ENCODE measurements around the gene NUDT4.
"Not testable (repeated sequence)": the region's sequence is repeated elsewhere in the genome, so short reads cannot be mapped to it uniquely, and the experiment has no call there.

The NUDT4 gene

DNA sequence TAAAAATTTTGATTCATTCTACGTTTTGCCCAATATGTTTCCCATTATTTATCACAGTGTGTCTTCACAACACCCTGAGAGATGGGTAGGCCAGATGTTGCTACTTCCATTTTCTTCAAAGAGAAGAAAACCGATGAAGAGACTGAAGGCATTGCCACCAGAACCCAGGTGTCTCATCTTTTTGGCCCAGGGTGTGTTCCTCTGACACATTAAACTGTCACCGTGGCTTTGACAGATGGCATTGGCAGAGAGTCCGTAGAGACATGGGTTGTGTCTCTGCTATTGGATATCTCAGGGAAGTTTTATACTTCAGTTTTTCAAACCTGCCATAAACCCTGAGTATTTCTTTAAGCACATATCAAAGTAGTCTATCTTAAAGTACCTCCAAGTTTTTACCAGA is 11.3 kb upstream of the NUDT4 start:
- DNase-seq (ENCODE audit: low read depth in 2 of 2), result no peak

DNA sequence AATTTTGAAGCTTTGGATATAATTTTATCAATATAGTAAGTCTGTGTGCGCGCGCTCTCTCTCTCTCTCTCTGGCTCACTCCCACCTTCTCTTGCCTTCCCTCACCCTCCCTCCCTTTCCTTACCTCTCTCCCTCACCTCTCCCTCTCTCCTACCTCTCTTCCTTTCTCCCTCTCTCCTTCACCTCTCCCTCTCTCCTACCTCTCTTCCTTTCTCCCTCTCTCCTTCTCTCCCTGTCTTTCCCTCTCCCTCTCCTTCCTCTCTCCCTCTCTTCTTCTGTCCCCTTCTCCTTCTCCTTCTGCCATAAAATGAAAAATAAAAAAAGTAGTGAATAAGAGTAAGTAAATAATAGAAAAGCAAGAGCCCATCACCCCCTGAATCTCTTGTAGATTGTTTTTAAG is 9.0 kb upstream of the NUDT4 start:
- no peak for DNase-seq (ENCODE audit: low read depth in 2 of 2)

DNA sequence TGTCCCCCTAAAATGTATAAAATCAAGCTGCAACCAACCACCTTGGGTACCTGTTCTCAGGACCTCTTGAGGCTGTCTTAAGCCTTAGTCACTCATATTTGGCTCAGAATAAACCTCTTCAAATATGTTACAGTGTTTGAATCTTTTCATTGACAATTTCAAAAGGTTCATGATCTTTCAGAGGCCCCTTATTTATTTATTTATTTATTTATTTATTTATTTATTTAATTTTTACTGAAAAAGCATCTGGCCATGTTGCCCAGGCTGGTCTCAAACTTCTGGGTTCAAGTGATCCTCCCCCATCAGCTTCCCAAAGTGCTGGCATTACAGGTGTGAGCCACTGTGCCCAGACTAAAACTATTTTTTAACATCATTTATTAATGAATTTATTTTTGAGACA is 8.2 kb upstream of the NUDT4 start:
- DNase-seq (ENCODE audit: low read depth in 2 of 2), result no peak

DNA sequence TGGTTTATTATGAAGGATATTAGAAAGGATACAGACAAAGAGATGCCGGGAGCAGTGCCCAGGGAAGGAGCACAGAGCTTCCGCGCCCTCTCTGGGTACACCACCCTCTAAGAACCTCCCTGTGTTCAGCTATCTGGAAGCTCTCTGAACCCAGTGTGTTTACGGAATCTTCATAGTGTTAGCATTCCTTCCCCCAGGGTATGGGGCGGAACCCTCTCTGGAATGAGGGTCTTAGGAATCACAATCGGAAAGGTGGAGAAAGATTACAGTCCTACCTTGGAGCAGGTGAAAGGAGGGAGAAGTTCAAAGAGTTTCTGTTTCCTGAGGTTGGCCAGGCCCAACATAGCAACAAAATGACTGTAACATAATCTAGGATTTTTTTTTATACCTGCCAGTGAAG is 6.8 kb upstream of the NUDT4 start:
- no peak for DNase-seq (ENCODE audit: low read depth in 2 of 2)

DNA sequence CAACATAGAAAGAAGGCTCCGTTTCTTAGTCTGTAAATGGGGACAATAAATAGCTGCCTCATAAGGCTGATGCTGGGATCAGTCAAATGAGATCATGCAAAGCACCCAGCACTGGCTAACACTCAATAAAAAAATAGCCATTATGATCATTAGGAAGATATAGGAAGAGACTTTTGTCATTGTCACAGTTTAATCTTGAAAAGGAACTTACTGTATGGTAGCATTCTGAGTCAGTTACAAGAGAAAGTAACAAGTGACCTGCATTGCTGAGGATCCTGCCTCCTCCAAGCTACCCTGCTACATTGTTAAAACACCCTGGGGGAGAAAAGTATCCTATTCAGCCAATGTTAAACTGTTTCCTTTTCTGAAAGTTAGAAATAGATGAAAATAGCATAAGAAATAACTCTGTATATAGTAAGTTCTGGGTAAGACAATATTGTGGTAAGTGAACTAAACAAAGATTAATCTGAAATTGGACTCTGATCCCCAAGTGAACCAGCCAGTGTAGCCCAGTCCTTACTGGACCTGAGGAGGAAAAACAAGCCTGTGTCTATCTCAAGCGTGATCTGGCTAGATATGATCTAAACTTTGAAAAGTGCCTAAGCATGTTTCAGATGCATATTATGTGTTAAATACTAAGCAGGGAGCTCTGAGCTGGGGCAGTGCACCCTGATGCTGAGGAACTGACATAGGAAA is 3.6 kb upstream of the NUDT4 start:
- DNase-seq (ENCODE audit: low read depth in 2 of 2), result no peak

DNA sequence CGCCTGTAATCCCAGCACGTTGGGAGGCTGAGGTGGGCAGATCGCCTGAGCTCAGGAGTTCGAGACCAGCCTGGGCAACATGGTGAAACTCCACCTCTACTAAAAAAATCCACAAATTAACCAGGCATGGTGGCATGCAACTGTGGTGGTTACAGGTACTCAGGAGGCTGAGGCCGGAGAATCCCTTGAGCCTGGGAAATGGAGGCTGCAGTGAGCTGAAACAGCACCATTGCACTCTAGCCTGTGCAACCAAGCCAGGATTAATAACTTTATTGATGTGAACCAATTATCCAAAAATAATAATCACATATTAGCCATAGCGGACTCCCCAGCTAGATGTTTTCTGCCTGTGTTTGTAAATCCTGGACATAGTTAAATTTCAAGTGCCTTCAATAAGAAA is 1.8 kb upstream of the NUDT4 start:
- no peak for DNase-seq (ENCODE audit: low read depth in 2 of 2)

DNA sequence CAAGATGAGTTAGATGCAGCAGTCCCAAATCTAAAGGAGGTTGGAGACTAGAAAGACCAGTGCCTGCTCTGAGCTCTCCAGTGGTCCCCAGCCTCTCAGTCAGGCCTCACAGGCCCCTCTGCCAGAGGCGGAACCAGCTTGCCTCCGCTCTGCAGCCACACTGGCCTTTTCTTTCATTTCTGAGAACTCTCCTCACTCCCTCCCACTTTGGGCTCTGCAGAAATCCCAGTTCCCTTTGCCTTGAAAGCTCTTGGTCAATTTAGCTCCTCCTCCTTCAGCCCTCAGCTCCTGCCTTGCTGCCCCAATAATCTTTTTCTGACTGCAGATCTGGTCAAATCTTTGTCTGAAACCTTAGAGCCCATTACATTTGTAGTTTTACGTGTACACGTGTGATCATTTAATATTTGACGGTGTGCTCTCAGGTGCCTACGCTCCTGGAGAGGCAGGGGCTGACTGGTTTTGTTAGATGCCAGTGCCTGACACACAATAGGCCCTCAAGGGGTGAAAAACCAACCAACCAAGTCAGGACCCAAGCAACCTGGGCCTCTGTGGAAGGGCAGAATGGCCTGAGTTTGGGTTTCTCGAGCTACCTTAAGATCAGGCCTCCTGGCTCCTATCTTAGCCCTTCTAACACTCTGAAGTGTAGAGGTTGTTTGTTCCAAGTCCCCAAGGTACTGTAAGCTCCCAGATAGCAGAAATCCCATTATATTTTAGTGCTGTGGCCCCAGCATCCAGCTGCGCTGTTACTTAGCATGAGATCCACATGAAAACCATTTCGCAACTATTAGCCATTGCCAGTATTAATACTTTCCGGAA is 1.1 kb upstream of the NUDT4 start:
- no peak for DNase-seq (ENCODE audit: low read depth in 2 of 2)

DNA sequence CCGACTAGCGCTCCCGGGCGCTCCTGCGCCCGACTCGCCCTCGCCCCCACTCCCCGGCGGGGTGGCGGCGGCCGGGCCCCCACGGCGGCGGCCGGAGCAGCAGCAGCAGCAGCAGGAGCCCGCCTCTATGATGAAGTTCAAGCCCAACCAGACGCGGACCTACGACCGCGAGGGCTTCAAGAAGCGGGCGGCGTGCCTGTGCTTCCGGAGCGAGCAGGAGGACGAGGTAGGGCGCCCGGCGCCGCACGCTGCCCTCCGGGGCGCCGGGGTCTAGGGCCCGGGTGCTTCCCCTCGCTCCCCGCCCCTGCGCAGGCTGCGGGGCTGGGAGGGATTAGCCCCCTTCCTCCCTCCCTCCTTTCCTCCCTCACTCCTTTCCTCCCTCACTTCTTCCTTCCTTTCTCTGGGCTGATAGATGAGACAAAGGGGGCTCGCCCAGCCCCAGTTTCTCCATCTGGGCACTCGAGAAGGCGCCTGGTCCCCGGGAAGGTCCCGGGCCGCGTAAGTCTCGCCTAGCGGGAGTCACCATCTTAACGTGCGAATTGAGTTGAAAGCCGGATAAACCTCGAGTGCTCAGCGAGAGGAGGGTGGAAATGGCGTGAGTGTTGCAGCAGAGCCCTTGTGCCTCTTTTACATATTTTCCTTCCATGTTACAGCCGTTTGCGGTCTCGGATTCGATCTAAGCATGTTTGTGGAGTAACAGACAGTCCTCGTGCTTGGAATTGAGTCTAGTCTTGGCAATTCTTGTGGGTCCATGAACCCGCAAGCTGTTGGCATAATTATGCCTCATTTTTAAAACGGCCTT is 672 bp downstream of the NUDT4 start:
- peak; percentile 32 to 48 for DNase-seq (ENCODE audit: low read depth in 2 of 2)

DNA sequence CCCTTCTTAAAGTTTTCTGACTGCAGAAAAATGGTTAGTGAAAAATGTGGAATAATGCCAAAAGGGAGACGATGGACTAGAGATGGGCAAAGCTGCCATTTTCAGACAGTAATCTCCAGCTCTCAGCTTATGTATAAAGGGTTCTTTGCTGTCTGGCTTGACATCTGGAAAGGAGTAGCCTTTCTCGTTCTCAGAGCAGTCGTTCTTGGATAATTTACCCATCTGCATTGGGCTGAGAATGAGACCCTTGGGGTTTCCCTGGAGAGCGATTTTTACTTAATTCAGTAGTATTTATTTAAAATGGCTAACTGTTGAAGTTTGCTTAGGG is 1.2 kb downstream of the NUDT4 start:
- DNase-seq (ENCODE audit: low read depth in 2 of 2), result no peak

DNA sequence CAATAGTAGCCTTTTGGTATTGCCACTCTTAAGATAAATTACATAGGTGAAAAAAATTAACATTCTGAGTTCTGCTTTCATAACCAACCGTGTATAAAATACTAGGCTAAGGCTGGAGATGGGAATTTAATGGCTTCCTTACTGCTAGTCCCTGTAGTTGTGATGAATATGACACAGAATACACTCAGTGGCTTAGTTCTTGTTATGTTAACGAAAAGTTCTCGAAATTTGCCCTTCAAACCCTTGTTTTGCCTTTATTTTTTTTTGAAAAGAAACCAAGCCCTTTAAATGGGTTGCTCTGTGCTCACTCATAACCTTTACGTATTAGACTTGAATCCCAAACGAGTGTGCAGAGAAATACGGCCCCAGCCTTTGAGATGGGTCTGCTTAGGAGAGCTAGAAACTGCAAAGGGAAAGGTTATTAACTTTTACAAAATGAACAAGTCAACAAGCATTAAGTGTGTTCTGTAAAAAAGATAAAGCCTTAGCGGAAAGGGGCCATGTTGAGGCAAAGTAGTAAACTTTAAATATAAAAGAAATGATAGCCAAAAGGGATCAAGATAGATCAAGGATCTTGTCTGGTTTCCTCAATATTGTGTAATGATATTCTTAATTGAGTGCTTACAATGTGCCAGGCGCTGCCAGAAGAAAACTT is 1.7 kb downstream of the NUDT4 start:
- no peak for DNase-seq (ENCODE audit: low read depth in 2 of 2)

DNA sequence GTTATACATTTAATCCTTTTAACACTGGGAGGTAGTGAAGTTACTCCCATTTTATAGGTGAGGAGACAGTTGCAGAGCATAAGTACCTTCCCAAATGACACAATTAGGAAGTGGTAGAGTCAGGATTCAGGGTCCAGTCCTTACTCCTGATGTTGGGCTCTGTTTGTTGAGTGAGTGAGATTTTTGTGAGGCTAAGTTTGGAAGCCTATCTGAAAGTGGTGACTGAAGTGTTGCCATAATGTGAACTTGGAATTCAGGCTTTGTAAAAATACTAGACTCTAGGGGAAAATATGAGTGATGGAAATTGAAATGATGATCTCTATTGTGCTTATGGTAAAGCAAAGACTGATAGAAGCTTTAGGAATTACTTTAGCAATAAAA is 2.2 kb downstream of the NUDT4 start:
- no peak for DNase-seq (ENCODE audit: low read depth in 2 of 2)

DNA sequence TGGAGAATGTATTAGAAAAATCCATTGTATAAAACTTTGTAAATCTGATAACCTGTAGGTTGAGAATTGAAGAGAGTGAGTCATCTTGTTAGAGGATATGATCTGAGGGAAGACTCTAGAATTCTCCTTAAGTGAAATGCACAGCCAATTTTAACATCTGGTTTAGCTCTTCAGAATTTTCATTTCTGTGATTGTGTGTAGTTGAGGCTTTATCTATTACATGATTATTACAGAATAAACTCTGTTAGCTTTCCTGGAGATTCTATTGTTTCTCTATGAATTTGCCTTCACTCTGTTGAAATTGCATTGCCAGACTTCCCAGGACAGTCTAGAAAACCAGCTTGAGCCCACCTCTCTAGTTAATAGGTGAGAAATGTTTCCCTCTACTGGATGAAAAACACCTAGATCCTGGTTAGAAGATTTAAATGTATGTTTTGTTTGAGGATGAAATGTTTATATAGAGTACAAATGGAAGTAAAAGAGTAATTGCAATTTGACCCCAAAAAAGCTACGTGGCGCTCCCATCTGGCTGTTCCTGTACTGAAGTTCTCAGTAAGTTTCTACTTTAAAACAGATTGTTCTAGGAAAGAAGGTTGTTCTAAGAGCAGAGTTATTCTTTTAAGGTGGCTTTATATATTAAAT is 2.9 kb downstream of the NUDT4 start:
- DNase-seq (ENCODE audit: low read depth in 2 of 2), result no peak

DNA sequence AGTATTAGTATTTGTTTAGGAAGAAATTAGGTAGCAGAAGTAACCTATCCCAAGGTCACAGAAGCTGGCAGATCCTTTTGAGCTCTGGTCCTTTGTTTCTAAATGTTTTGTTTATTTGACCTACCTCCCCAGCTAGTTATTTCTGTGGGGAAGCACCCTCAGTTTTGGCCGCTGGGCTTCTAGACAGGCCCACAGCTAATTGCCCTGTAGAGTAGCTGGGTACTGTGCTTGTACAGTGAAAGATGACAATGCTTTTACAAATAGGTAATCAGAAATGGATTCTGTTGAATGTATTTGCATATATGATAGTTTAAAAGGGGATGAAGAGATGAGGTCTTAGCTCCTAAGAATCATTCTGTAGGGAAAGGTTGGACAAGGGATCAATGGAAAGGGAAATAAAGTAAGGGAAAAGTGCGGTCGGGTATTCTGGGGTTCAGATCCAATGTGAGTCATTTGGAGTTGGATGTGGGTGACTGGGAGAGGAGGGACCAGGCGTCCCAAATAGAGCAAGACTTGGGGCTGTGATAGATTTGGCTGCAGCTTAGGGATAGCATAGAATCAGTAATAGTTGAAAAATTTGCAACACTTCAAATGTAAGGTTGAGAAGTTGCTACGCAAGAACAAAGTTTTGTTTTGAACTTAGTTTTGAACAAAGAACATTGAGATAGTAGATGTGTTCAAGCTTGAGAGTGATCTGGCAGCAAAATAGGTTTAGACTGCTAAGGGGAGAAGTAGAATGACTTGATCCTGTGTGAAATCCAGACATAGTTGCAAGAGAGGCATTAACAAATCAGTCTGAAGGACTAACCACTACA is 3.6 kb downstream of the NUDT4 start:
- DNase-seq (ENCODE audit: low read depth in 2 of 2), result no peak

DNA sequence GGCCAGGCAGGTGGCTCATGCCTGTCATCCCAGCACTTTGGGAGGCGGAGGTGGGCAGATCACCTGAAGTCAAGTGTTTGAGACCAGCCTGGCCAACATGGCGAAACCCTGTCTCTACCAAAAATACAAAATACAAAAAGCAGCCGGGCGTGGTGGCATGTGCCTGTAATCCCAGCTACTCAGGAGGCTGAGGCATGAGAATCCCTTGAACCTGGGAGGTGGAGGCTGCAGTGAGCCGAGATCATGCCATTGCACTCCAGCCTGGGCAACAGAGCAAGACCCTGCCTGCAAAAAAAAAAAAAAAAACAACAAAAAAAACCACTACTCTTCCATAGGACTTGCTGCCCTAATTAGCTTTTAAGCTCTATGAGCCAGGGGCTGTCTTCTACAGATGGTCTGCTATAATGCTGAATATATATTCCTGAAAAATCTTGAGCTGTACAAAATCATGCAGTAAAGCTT is 4.3 kb downstream of the NUDT4 start:
- DNase-seq (ENCODE audit: low read depth in 2 of 2), result not testable (repeated sequence)

DNA sequence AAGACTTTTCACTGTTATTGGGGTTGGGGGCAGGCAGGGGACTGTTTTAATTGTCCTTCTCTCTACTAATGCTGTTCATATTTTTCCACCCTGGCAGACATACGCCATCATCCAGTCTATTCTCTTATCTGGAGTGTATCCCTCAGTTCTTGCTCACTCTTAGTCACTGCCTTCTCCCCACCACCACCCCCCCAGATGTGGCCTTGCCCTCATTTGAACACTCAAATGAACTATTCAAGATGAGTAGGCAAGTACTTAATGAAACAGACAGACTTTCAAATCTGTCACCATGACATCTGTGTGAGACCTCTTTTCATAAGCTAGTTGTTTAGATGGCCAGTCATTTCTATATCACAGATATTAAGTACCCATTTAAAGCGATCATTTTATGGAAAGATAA is 10.1 kb downstream of the NUDT4 start:
- DNase-seq (ENCODE audit: low read depth in 2 of 2), result peak in 1 of 2 experiments; percentile 44

DNA sequence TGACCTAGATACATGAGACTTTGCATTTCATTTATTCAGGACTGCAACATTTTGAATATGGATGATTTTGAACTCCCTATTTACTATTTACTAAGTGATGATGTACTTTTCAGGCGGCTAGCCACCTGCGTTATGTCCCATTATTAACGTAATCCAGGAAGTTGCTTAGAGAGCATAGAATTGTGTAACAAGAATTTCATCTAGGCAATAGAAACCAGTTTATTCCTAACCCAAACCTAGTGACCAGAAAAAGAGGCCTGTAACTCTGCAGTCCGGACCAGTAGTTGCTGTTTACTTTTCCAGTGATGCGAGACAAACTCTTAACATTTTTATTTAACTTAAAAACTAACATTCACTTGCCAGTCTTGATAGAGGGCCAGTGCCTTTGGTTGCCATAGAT is 12.3 kb downstream of the NUDT4 start:
- no peak for DNase-seq (ENCODE audit: low read depth in 2 of 2)

DNA sequence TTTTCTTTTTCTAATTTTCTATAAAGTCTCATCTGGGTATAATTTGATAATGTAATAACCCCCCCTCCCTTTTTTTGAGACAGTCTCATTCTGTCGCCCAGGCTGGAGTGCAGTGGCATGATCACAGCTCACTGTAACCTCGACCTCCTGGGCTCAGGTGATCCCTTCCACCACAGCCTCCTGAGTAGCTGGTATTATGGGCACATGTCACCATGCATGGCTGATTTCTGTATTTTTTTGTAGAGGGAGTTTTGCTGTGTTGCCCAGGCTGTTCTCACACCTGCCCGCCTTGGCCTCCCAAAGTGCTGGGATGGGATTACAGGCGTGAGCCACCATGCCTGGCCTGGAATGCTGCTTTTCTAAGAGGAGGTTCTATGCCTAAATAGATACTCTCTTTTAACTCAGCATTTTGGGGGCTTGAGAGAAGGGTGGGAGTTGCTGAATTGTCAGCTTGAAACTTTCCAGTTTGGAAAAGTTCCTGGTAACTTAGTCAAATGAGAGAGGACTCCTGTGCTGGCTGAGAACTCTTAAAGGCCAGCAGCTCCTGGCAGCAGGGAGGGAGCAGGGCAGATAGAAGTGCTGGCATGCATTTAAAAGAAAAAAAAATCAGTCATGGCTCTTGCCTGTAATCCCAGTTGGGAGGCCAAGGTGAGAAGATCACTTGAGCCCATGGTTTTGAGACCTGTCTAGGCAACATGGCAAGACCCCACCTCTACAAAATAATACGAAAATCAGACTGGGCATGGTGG is 13.0 kb downstream of the NUDT4 start:
- DNase-seq (ENCODE audit: low read depth in 2 of 2), result no peak

DNA sequence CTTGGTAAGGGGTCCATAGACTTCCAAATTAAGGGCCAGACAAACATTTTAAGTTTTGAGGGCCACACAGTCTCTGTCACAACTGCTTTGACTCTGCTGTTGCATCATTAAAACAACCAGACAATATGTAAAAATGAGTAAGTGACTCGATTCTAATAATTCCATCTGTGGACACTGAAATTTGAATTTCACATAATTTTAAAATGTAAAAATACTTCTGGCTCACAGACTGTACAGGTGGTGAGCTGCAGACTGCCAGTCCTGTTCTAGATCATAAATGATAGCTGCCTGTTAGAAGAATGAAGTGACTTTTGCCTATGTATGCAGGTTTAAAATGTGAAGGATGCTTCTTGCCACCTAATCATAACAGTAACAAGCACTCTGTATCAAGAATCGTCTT is 15.7 kb downstream of the NUDT4 start:
- DNase-seq (ENCODE audit: low read depth in 2 of 2), result no peak

DNA sequence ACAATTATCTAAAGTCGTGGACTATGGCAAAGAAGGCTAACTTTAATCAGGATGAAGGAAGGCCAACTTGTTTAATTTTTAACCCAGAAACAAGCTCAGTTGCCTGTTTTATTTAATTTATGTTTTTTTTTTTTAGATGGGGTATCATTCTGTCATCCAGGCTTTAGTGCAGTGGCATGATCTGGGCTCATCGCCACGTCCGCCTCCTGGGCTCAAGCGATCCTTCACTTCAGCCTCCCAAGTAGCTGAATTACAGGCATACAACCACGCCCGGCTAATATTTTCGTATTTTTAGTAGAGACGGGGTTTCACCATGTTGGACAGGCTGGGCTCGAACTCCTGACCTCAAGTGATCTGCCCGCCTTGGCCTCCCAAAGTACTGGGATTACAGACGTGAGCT is 19.7 kb downstream of the NUDT4 start:
- DNase-seq (ENCODE audit: low read depth in 2 of 2), result no peak
